HepG2 (cell line): ENCODE results near the gene NEDD8. TPM values are rescaled to one million over a fixed set of nuclear protein-coding genes. Genes with fewer than 3 reads are reported as not detected.
A peak's percentile ranks its signal among the peaks of the same experiment; 100 is the strongest.

Experiments
- BCL6 ChIP-seq: IDR thresholded peaks from 2 replicates; pipeline ENCODE4 v1.6.1; 2016; ENCODE audit warnings: missing genetic modification reagents, missing compliant biosample characterization
- CBX5 ChIP-seq: sonication (generic); formaldehyde crosslinking; IDR thresholded peaks from 2 replicates; pipeline ENCODE4 v1.4.0; 2020; ENCODE audit warnings: missing genetic modification reagents, borderline replicate concordance
- GPN1 ChIP-seq: sonication (generic); formaldehyde crosslinking; IDR thresholded peaks from 2 replicates; pipeline ENCODE4 v1.5.1; 2020; ENCODE audit warnings: missing genetic modification reagents, borderline replicate concordance
- HOXA9 ChIP-seq: sonication (generic); formaldehyde crosslinking; IDR thresholded peaks from 2 replicates; pipeline ENCODE4 v1.8.1; 2022; ENCODE audit warnings: missing genetic modification reagents, mild to moderate bottlenecking, moderate library complexity, borderline replicate concordance
- IRX3 ChIP-seq: sonication (generic); formaldehyde crosslinking; IDR thresholded peaks from 2 replicates; pipeline ENCODE4 v1.8.1; 2023; ENCODE audit warnings: mild to moderate bottlenecking, low read depth, missing genetic modification reagents, borderline replicate concordance
- JUND ChIP-seq: sonication (generic); formaldehyde crosslinking; IDR thresholded peaks from 2 replicates; pipeline ENCODE4 v1.8.0; 2022; ENCODE audit warnings: mild to moderate bottlenecking, missing genetic modification reagents
- MED13 ChIP-seq: sonication (generic); formaldehyde crosslinking; IDR thresholded peaks from 2 replicates; pipeline ENCODE4 v1.5.0; 2020; ENCODE audit warnings: missing genetic modification reagents
- RELA ChIP-seq: sonication (generic); formaldehyde crosslinking; IDR thresholded peaks from 2 replicates; pipeline ENCODE4 v1.4.0; 2020; ENCODE audit warnings: missing genetic modification reagents
- SIN3A ChIP-seq: IDR thresholded peaks from 2 replicates; pipeline ENCODE4 v1.6.1; 2011; ENCODE audit warnings: low read depth, mild to moderate bottlenecking, control low read depth, low read length, borderline replicate concordance
- STAG1 ChIP-seq: sonication (generic); formaldehyde crosslinking; IDR thresholded peaks from 2 replicates; pipeline ENCODE4 v1.4.0; 2020; ENCODE audit warnings: missing genetic modification reagents
- TAF15 ChIP-seq: fragments of 200-400 bp; formaldehyde crosslinking; IDR thresholded peaks from one replicate; pipeline ENCODE4 v1.6.1; 2018; ENCODE audit warnings: mild to moderate bottlenecking, low read depth, low read length; ENCODE audit not compliant: poor library complexity, severe bottlenecking
- ZNF143 ChIP-seq: sonication (generic); formaldehyde crosslinking; IDR thresholded peaks from 2 replicates; pipeline ENCODE4 v1.4.0; 2020; ENCODE audit warnings: missing genetic modification reagents
- ZNF44 ChIP-seq: sonication (generic); formaldehyde crosslinking; IDR thresholded peaks from 2 replicates; pipeline ENCODE4 v1.5.1; 2020; ENCODE audit warnings: mild to moderate bottlenecking, missing genetic modification reagents
- ZNF720 ChIP-seq: sonication (generic); formaldehyde crosslinking; IDR thresholded peaks from 2 replicates; pipeline ENCODE4 v1.4.0; 2020; ENCODE audit warnings: missing genetic modification reagents
- ZSCAN20 ChIP-seq: sonication (generic); formaldehyde crosslinking; IDR thresholded peaks from 2 replicates; pipeline ENCODE4 v1.4.0; 2020; ENCODE audit warnings: missing genetic modification reagents, mild to moderate bottlenecking, borderline replicate concordance
- polyA plus RNA-seq, 8 experiments: library from polyadenylated mRNA; depleted of rRNA in 3 of 8; stranded (reverse) in 7 of 8; unstranded in 1 of 8; fragments of >200 nt; fragmentation: Illumina TruSeq in 4 of 8; extraction: Trizol in 4 of 8; gene quantifications; 2 replicates each; pipeline versions ENCODE4 v1.2.1 to v1.2.3, GENCODE V29; 2011 to 2016; ENCODE audit warnings: low read depth in 4 of 8, missing spikeins in 1 of 8, mixed read lengths in 1 of 8; ENCODE audit not compliant: insufficient read depth in 1 of 8
- total RNA-seq, 5 experiments: library from RNA; depleted of rRNA; stranded (reverse); fragments of >200 nt; fragmentation: Illumina TruSeq; extraction: Trizol; gene quantifications; 2 replicates each; pipeline ENCODE4 v1.2.3, GENCODE V29; 2016; ENCODE audit warnings: low read depth in 1 of 5
- TF ChIP-seq, protein P1 (sequence below): sonication (generic); formaldehyde crosslinking; IDR thresholded peaks from 2 replicates; pipeline ENCODE4 v1.8.1; 2023; ENCODE audit warnings: mild to moderate bottlenecking, inconsistent platforms, moderate library complexity, missing genetic modification reagents, borderline replicate concordance
- TF ChIP-seq, protein P2 (sequence below): sonication (generic); formaldehyde crosslinking; IDR thresholded peaks from 2 replicates; pipeline ENCODE4 v1.4.0; 2020; ENCODE audit warnings: missing genetic modification reagents, borderline replicate concordance
- TF ChIP-seq, protein P3 (sequence below): sonication (generic); formaldehyde crosslinking; conservative IDR thresholded peaks from 2 replicates; pipeline ENCODE4 v1.4.0; 2020; ENCODE audit warnings: missing genetic modification reagents
- TF ChIP-seq, protein P4 (sequence below): IDR thresholded peaks from 2 replicates; pipeline ENCODE4 v1.6.1; 2012; ENCODE audit warnings: inconsistent platforms
- TF ChIP-seq, protein P5 (sequence below), 2 experiments: sonication (generic) in 1 of 2; formaldehyde crosslinking in 1 of 2; IDR thresholded peaks; 2 replicates each; pipeline versions ENCODE4 v1.4.0 to v1.6.1; 2018 to 2020; ENCODE audit warnings: missing genetic modification reagents in 2 of 2, borderline replicate concordance in 1 of 2, low read depth in 1 of 2, mild to moderate bottlenecking in 1 of 2, missing biosample characterization in 1 of 2

NEDD8 gene
- total and polyA plus RNA-seq, 2 of the 13 experiments (the other 11 are each of a cell fraction or from before 2014, with no cell fraction given) = 535 to 713 TPM

DNA sequence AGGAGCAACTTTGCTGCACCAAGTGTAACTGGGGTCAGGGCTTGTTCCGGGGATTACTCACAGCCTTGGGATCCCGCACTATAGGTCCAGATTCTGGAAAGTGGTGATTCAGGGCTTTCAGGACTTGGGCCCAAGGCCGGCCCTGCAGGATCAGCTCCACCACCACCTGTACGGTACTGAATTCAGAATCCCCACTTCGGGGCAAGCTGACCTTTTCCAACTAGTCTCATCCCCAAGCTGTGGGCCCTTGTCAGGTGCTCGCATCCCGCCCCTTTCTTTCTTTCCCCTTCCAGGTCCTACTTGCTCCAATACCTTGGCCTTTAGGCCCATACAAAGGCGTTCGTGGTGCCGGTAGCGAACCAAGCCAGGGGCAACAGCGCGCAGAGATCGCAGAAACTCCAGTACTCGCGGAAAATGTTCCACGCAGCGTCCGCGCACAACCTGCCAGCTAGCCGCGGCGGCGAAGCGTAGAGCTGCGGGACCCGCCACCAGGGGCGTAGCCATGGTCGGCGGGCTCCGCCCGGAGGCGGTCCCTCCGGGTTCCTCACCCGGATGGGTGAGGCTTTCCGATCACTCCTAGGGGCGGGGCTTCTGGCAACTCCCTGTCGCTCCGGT lies 9.8 kb upstream of the NEDD8 start (continued):
- TF ChIP-seq, protein P1, sequence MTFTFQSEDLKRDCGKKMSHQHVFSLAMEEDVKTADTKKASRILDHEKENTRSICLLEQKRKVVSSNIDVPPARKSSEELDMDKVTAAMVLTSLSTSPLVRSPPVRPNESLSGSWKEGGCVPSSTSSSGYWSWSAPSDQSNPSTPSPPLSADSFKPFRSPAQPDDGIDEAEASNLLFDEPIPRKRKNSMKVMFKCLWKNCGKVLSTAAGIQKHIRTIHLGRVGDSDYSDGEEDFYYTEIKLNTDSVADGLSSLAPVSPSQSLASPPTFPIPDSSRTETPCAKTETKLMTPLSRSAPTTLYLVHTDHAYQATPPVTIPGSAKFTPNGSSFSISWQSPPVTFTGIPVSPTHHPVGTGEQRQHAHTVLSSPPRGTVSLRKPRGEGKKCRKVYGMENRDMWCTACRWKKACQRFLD = no peak; the same call in 1 of the 2 replicates
- TF ChIP-seq GPN1 (CRISPR knock-in tag) (no peak; the same call in 1 of the 2 replicates), ZNF44 (CRISPR knock-in tag) (no peak), ZNF143 (CRISPR knock-in tag) (no peak), IRX3 (no peak), TAF15 (peak; percentile 60), BCL6 (CRISPR knock-in tag) (peak; percentile 53; the same call in 1 of the 2 replicates), MED13 (CRISPR knock-in tag) (no peak), ZNF720 (CRISPR knock-in tag) (no peak; the same call in 1 of the 2 replicates), SIN3A (no peak; the same call in 1 of the 2 replicates), RELA (peak; percentile 57; the same call in 1 of the 2 replicates), HOXA9 (CRISPR knock-in tag) (no peak), ZSCAN20 (no peak), JUND (0 out of 2 replicates have a peak, but pooled peaks have one; percentile 47), STAG1 (CRISPR knock-in tag) (no peak), CBX5 (CRISPR knock-in tag) (no peak)
- TF ChIP-seq, protein P2, sequence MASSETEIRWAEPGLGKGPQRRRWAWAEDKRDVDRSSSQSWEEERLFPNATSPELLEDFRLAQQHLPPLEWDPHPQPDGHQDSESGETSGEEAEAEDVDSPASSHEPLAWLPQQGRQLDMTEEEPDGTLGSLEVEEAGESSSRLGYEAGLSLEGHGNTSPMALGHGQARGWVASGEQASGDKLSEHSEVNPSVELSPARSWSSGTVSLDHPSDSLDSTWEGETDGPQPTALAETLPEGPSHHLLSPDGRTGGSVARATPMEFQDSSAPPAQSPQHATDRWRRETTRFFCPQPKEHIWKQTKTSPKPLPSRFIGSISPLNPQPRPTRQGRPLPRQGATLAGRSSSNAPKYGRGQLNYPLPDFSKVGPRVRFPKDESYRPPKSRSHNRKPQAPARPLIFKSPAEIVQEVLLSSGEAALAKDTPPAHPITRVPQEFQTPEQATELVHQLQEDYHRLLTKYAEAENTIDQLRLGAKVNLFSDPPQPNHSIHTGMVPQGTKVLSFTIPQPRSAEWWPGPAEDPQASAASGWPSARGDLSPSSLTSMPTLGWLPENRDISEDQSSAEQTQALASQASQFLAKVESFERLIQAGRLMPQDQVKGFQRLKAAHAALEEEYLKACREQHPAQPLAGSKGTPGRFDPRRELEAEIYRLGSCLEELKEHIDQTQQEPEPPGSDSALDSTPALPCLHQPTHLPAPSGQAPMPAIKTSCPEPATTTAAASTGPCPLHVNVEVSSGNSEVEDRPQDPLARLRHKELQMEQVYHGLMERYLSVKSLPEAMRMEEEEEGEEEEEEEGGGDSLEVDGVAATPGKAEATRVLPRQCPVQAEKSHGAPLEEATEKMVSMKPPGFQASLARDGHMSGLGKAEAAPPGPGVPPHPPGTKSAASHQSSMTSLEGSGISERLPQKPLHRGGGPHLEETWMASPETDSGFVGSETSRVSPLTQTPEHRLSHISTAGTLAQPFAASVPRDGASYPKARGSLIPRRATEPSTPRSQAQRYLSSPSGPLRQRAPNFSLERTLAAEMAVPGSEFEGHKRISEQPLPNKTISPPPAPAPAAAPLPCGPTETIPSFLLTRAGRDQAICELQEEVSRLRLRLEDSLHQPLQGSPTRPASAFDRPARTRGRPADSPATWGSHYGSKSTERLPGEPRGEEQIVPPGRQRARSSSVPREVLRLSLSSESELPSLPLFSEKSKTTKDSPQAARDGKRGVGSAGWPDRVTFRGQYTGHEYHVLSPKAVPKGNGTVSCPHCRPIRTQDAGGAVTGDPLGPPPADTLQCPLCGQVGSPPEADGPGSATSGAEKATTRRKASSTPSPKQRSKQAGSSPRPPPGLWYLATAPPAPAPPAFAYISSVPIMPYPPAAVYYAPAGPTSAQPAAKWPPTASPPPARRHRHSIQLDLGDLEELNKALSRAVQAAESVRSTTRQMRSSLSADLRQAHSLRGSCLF (CRISPR knock-in tag) = no peak
- TF ChIP-seq, protein P3, sequence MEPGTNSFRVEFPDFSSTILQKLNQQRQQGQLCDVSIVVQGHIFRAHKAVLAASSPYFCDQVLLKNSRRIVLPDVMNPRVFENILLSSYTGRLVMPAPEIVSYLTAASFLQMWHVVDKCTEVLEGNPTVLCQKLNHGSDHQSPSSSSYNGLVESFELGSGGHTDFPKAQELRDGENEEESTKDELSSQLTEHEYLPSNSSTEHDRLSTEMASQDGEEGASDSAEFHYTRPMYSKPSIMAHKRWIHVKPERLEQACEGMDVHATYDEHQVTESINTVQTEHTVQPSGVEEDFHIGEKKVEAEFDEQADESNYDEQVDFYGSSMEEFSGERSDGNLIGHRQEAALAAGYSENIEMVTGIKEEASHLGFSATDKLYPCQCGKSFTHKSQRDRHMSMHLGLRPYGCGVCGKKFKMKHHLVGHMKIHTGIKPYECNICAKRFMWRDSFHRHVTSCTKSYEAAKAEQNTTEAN = no peak
- TF ChIP-seq, protein P4, sequence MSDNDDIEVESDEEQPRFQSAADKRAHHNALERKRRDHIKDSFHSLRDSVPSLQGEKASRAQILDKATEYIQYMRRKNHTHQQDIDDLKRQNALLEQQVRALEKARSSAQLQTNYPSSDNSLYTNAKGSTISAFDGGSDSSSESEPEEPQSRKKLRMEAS = no peak
- TF ChIP-seq, protein P5, sequence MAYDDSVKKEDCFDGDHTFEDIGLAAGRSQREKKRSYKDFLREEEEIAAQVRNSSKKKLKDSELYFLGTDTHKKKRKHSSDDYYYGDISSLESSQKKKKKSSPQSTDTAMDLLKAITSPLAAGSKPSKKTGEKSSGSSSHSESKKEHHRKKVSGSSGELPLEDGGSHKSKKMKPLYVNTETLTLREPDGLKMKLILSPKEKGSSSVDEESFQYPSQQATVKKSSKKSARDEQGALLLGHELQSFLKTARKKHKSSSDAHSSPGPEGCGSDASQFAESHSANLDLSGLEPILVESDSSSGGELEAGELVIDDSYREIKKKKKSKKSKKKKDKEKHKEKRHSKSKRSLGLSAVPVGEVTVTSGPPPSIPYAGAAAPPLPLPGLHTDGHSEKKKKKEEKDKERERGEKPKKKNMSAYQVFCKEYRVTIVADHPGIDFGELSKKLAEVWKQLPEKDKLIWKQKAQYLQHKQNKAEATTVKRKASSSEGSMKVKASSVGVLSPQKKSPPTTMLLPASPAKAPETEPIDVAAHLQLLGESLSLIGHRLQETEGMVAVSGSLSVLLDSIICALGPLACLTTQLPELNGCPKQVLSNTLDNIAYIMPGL (CRISPR knock-in tag; IDR thresholded peaks at IDR 0.05; ENCODE audit: borderline replicate concordance in 1 of 2, low read depth in 1 of 2) = peak in 1 of 2 experiments; percentile 63; a peak in 1 of 4 replicates
